CD4-positive, alpha-beta T cell treated with Interleukin-6 at 100 ng/mL for 8 hours (primary cell): ENCODE results near the gene ZSCAN30.

Experiments
- DNase-seq: peaks from one replicate; pipeline ENCODE4 v3.0.0-alpha.2; 2020; ENCODE audit warnings: mixed read lengths, low spot score

The ZSCAN30 gene

DNA sequence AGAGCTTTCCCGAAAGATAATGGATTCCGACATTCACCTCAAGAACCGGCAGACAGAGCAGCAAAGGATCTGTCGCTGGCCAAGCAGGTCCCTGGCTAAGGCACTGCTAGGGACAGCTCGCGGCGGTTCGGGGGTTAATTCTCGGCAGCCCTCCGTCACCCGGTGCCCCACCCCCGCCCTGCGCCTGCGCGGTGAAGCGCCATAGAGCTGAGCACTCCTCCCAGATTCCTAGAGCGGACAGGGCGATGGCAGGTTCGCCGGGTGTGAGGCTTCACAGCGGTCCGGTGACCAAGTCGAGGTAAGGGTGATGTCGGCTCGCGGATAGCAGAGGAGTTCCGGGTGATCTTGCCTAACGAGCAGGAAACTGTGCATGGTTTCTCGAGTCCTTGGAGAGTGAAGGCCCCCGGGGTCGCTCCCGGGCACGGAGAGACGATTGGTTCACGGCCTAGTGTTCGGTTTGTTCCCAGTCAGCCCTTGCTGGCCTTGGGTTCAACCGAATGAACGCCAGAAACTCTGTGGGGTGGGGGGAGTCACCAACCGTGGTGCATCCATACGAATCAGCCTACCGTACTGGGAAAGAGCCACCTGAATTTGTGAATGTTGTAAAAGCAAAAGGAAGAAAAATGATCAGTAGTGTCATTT lies at the start of gene ZSCAN30:
Gene ZSCAN30 (minus strand): TSS at position 136 of the 642 bp plus-strand sequence. CDS start 25,877 bp downstream, outside the sequence.
- peak; percentile 95 for DNase-seq

DNA sequence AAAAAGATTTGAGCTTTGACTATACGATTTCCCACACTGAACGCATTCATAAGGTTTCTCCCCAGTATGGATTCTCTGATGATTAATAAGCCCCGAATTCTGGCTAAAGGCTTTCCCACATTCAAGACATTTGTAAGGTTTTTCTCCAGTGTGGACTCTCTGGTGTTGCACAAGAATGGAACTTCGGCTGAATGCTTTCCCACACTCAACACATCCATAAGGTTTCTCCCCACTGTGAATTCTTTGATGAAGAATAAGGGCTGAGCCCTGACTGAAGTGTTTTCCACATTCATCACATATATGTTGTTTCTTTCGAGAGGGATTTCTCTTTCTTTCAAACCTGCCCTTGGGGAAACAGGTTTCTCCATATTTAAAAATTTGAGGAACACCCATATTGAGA lies 47.3 kb upstream of the ZSCAN30 start:
- no peak for DNase-seq

DNA sequence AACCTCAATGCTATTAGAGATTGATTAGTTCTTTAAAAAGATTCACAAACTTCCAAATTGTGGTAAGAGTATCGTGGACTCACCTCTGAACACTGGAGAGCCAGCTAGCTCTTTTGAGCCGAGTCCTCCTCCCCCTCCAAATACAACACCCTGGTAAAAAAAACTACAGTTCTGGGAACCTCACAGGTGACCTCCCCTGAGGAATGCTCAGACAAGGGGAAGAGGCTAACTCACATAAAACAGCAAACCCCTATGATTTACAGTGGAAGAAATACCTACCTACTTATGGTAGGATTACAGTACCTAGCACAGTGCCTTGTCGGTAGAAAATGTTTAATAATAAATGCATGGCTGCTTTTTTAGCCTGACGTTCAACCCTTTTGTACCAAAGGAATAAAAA lies 45.8 kb upstream of the ZSCAN30 start:
- DNase-seq: no peak

DNA sequence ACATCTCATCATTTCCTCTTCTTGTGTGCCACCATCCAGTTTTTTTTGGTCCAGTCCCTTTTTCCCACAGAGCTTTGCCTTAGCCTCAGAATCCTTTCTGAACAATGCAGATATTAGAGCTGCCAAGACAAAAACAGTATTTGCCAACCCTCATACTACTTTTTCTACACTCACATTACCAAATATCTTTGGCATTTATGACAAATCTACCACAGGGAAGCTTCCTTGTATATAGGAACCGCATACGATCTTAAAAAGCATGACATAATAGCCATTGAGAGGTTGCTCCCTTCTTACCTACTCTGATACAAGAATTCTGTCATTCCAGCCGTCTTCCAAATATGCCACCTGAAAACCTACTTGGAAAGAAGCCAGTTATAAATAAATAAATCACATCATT lies 44.8 kb upstream of the ZSCAN30 start:
- no peak for DNase-seq

DNA sequence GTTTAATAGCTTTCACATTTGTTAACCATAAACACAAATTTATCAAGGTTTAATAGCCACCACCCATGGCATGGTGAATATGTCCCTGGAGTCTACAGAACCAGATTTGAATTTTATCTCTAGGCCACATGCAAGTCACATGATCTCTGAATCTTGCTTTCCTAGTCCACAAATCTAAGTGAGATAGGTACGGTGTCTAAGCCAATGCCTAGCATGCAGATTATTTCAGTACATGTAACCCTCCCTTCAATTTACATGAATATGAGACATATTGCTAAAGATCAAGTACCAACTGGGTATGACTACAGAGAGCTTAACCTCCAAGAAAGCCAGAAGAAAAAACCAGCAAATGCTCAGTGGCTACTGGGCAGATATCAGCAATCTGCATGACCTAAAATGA lies 44.2 kb upstream of the ZSCAN30 start:
- no peak for DNase-seq

DNA sequence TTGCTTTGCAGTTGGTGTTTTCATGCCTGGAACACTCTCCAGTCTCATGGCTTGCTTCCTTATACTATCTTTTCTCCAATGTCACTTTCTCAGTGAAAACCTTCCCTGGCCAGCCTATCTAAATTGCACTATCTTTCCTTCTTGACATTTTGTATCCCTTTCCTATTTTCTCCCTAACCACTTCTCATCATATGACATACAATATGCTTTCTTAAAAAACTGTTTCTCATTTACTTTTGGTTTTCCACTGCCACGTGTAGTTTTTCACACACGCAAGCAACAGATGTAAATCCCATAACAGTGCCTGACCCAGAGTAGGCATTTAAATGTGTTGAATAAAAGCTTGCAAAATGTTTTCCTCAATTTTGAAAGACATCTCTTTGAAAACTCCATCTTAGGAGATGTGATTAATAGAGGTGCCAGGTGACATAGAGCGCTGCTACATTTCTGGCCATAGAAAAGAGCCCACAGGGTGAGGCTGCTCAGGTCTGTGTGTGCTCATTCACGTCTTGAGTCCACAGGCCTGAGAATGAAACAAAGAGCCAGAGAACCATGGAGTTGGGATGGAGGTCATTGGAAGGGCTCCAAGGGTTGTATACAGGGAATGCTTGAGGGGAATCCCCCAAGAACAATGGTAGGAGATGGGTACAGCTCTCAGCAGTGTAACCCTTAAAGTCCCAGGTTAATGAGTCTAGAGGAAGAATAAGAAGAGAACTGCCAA lies 41.5 kb upstream of the ZSCAN30 start:
- no peak for DNase-seq

DNA sequence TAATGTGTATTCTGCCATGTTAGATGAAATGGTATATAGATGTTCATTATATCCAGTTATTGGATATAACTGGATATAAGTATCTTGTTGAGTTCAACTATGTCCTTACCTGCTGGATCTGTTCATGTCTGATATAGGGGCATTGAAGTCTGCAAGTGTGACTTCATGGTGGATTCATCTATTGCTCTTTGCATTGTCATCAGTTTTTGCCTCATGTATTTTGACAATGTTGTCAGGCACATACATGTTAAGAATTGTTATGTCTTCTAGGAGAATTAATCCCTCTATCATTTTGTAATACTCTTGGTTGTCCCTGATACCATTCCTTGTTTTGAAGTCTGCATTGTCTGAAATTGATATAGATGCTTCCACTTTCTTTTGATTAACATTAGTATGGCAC lies 38.8 kb upstream of the ZSCAN30 start:
- DNase-seq: no peak

DNA sequence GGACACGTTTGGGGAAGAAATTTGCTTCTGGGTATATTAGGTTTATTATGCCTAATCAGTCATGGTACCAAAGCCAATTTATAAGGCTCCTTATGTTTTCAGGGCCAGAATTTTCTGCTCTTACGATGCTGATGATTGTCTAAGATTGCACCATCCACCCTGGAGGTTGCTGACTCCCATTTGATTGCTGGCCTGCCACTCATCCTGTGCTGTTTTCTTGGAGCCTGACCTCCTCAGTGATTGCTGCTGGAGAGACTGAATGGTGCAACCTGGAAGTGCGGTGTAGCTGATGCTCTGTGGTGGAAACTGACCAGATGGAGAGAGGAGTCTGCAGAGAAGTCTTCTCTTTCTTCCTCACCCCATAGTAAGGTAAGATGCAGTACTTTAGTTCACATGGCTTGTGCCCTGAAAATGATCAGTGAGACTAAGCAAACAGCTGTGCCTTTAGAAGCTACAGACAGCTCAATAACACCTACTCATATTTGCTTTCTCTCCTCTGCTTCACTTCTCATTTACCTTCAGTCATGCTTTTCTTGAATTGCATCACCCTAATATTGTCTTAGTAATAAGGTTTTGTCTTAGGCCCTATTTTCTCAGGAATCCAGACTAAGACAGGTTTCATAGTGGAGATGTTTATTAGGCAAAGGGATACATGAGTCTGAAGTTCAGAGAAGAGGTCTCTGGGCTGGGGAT lies 36.8 kb upstream of the ZSCAN30 start:
- DNase-seq: no peak

DNA sequence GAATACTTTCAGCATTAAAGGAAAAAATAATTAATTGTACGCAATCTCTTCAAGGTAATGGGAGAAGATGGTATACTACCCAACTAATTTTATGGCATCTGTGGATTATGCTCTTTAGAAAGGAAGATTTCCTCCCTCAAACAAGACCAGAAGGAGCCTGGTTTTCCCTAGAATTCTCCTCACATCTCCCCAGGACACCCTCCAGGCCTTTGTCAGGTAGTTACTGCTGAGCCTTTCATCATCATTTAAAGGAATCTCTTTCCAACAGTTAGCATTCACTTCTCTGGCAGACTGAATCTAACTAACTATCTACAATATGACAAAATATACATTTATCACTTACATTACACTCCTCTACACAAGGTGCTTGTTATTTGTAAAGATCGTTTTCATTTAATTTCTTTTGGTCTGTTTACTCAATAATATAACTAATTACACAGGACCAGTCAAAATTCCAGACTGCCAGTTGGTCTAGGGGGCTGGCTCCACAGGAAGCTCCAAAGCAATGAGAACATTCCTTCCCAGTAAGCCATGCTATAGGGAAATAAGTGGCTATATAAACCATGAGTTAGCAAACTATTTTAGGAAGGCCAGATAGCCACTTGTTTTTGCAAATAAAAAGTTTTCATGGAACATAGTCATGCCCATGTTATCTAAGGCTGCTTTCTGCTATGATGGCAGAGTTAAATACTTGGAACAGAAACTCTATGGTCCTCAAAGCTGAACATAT lies 35.1 kb upstream of the ZSCAN30 start:
- no peak for DNase-seq

DNA sequence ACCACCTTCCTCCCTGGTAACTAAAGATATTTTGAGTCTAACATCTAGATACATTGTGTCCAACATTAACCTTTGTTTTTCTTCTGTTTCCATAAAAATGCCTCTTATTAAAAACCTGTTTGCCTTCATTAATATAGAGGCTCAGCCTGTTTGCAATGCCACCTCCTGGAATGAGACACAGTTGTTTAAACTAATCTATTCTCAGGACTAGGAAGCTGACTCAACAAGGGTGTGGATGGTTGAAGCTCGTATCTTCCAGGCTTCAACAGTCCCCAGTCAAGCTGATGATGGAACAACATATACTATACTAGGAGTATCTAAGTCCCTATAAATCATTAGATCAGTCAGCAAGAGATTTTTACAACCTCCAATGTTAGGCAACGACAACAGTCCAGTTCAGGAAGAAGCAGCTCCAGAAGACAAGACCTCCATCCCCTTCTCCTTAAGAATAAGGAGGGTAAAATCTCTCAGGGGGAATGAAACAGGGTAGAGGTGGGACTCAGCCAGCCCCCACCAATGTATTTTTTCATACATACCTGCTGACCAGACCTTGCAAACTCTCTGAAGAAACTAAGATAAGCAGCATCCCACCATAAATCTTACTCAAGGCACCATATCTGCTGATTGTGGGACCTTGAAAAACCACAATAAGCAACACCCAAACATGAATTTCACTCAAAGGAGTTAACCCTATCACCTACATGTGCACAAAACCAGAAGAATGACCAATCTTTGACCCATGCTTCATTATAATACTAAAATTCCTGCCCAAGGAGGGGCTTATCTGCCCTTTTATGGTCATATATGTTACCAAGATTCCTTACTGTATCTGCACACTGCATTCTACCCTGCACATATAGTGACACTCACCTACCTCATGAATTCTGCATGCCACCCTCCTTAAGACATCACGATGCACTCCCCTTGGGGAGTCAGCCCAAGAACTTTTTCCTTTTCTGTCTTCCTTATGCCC lies 32.7 kb upstream of the ZSCAN30 start:
- no peak for DNase-seq

DNA sequence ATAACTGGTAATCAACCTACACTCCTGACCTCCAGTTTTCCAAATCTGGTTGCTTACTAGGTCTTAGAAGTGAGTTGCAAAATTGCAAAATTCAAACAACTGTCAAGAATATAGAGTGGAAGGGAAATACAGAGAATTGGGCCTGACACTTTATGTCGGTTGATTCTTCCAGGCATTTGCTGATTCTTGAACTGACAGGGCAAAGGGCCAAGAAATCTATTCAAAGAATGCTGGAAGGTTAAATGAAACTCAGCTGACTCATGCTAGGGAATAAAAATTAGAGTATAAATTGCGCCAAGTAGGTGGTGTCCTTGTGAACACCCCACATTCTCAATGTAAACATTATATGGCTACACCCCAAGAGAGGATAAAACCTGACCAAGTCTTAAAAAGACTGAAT lies 21.5 kb upstream of the ZSCAN30 start:
- no peak for DNase-seq

DNA sequence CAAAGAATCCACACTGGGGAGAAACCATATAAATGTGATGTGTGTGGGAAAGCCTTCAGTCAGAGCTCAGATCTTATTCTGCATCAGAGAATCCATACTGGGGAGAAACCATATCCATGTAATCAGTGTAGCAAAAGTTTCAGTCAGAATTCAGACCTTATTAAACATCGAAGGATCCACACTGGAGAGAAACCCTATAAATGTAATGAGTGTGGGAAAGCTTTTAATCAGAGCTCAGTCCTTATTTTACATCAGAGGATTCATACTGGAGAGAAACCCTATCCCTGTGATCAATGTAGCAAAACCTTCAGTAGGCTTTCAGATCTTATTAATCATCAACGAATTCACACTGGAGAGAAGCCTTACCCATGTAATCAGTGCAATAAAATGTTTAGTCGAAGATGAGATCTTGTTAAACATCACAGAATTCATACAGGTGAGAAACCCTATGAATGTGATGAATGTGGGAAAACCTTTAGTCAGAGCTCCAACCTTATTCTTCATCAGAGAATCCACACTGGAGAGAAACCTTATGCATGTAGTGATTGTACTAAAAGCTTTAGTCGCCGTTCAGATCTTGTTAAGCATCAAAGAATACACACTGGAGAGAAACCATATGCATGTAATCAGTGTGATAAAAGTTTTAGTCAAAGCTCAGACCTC lies 16.7 kb upstream of the ZSCAN30 start:
- DNase-seq: no peak

DNA sequence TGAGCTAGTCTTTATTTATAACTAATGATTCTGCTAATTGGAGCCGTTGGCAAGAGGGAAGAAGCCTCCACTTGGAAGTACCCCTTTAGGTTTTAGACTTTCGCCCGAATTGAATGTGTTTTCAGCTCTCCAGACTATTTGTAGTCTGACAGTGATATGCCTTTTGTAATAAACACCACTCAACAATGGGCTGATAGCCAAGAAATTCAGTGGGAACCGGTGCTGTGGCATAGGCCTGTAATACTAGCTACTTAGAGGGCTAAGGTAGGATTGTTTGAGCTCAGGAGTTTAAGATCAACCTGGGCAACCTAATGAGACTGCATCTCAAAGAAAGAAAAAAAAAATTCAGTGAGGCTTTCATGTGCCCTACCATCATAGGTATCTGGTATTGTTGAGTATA lies 13.6 kb upstream of the ZSCAN30 start:
- DNase-seq: no peak

DNA sequence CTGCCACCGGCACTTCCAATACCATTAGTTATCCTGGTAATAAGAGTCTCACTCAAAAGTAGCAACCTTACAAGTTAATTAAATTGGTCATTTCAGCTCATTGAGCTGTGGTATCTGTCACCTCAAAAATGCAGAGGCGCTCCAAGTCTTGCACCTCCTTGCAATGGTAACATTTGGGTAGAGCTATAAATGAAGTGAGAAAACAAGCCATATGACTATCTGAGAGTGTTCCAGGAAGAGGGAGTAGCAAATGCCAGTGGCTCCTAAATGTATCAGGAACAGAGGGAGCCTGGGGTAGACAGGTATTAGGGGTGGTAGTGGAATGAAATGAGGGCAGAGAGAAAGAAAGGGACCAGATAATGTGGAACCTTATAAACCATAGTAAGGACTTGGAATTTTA lies 6.0 kb upstream of the ZSCAN30 start:
- no peak for DNase-seq

DNA sequence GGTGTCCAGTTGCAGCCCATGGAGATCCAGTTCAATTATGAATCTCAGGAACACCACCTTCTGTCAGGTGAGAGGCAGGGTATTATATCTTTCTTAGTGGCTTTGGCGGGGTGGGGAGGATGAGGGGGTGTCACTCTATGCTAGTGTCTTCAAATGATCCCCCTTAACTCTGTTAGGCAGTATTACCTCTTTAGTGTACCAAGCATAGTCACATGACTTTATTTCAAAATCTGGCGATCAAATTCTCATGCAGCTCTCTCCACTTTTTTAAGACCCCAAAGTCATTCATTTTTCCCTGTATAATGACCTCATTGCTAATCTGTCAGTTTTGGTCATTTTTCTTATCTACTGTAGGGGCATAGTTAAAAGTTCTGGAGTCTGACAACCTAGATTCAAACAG lies 1.1 kb upstream of the ZSCAN30 start:
- no peak for DNase-seq

DNA sequence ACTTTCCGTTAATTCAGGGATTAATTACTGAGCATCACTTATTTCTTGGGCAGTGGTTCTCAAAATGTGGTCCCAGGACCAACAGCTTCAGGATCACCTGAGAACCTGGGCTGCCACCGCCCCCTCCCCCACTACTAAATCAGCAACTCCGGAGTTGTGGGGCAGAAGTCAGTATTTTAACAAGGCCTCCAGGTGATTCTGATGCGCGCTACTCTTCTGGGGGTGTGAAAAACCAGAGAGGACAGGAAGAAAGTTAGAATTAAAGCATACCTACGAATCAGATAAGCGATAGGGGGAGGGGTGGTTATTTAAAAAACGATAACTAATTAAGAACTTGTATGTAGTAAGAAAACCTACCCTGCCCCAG lies 319 bp downstream of the ZSCAN30 start:
- DNase-seq: peak; percentile 23

DNA sequence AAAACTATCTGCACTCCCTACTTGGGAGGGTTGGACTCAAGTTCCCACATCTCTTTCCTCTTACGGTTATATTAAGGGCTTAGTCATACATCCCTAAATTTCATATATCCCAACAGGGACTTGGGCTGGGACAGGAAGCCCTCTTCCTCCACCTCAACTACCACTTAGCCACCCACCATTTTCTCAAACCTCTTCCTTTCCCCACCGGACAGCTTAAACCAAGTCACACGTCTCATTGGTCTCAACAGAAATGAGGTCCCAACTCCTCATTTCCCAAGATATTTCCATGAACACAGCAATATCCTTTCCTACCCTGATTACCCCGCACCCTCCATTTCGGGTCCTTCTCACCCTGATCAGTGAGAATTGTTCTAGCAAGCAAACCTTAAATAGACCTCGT lies 736 bp downstream of the ZSCAN30 start:
- no peak for DNase-seq

DNA sequence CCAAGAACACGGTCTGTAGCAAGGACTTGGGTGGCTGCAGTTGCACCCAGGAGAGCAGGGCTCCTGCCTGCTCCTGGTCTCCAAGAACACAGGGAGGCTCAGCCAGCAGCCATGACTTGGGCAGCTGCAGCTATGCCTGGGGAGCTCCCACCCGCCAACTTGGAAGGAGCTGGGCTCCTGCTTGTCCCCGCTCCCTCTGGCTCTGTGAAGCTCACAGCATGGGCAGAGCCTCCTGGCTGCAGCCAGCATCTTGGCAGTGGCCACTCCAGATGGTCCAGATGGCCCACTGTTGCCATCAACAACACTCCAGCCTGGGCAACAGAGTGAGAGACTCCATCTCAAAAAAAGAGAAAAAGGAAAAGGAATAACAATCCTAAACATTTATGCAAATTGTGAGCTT lies 5.2 kb downstream of the ZSCAN30 start:
- DNase-seq: no peak

DNA sequence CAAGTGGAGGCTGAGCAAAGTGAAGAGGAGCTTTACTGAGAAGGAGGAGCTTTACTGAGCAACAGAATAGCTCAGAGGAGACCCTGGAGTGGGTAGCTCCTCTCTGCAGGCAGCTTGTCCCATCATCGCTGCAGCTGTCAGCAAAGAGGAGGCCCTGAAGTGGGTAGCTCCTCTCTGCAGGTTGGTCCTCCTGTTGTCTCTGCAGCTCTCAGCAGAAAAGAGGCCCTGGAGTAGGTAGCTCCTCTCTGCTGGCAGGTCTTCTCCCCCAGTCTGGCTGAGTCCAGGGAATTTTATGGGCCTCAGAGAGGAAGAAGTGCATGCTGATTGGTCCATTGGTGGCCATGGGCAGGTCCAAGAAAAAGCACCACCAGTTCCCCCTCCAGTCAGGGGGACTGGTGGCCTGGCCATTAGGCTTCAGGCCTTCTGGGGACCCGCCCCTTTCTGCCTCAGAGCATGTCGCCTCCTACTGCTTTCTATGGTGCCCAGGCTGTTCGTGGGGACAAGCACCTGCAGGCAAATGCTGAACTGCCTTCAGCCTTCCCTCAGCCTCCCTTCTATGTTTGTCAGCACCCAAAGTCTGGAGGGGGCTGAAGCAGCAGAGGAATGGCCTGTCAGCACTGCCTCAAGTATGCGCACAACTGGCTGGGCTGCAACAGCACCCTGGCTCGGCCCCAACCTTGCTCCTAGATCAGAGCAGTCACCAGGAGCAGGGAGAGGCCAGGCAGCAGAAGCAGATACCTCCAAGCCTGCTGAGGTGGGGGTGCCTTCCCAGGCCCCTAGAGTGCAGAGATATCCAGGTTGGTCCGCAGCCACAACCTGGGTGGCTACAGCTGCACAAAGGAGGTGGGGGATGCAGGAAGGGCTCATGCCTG lies 5.9 kb downstream of the ZSCAN30 start:
- DNase-seq: no peak

DNA sequence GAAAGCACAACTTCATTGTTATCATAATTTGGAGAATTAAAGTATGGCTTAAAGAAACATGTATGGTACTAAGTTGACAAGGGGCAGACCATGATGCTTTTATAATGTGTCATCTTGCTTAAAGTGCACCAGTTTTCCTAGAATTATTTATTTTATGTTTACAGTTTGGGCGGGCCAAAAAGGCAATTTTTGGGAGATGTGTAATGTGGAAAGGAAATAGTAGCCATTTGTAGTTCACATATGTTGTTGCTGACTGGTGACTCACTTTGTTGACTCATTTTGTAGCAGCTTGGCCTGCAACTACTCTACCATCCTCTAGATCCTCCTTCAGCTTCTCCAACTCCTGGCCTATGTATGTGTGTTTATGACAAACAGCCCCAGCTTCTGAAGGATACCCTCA lies 7.7 kb downstream of the ZSCAN30 start:
- DNase-seq: no peak
